ENCODE measurements around the gene C1orf21.

C1orf21 gene

DNA sequence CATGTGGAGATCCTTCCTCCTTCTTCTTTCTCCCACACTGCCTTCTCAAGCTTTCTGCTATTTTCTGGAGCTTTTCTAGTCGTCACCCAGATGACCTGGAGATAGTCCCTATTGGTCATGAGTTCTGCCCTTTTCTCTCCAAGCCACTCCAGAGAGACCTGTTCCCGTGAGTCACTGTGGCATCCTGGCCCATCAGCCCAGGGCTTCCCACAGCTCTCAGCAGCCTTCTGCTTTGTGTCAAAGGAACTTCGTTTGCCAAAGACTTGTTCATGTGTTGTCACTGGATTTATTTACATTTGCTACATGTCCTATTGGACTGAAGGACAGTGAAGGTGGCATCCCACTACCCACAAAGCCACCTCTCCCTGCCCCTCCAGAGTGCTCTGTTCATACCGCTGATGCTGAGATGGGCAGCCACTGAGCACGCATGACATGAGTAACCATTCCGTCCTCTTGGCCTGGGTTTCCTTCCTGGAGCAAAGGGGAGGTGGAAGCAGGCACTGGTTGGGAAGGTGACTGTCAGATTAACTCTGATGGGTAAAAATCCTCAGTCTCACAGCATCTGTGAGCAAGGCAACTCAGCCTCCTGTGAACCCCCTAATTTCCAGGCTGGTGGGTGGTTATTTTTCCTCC is 248.6 kb downstream of the C1orf21 start:
- no peak for DNase-seq

DNA sequence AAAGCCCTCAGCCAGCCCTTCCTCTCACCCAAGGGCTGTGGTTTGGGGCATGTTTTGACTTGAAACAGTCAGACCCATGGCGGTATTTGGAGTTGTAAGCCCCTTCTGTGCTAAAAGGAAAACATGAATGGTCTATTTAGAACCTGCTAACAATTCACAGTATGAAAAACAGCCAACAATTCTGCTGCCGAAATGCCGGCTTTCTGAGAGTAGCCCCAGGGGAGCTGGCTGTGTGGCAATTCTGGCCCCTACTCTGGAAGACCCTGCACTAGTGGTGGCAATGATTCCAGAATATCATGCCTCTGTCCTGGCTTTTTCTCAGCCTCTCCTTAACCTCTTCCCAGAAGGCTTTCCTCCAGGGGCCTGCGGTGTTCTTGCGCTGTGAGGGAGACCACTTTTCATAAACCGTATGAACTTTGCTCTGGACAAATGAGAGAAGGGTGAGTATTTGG is 249.2 kb downstream of the C1orf21 start:
- no peak for DNase-seq

DNA sequence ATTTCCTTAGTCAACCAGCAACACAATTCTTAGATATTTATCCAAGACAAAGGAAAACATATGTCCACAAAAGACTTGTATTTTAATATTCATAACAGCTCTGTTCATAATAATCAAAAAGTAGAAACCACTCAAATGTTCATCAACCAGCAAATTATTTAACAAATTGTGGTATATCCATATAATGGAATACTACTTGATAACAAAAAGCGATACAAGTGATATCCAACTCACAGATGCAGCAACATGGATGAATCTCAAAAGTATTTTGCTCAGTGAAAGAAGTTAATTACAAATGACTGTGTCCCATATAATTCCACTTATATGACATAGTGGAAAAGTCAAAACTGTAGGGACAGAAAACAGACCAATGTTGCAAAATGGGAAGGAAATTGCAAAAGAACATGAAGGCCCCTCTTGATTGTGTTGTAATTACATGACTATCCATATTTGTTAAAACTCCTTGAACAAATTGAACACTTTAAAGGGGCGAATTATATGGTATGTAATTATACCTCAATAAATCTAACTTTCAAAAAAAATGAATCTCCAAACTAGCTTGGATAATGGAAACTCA is 250.9 kb downstream of the C1orf21 start:
- no peak for DNase-seq

DNA sequence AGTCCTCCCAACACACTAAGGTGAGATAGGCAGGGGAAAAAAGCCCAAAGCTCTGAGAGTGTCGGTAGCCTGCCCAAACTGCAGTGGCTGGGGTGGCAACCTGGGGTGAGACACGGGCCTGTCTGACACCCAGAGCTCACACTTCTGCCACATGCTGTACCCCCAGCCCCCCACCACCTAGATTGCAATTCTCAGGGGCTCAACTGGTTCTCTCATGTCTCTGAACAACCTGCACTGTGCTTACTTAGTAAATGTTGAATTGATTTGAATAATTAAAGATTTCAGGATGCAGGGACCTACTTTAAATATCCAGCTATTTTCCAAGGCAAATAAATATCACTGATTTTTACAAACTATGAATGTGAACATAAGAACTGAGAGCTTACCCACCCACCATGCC is 252.4 kb downstream of the C1orf21 start:
- no peak for DNase-seq

DNA sequence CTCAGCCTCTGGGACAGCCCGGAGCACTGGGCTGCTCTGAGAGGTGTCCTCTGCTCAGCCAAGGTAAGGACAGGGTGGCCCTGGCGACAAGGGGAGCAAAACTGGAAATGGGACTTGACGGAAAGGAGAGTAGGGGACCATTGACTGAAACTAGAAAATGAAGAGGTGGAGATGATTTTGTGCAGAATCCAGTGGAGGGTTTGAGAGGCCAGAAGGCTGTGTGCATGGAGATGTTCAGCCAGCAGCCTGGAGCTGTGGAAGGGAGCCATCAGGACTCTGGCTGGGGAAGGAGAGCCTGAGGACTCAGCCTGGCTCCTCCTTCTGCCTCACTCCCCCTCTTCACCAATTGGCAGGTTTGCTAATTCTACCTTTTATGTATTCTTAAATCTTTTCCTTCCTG is 253.7 kb downstream of the C1orf21 start:
- no peak for DNase-seq

DNA sequence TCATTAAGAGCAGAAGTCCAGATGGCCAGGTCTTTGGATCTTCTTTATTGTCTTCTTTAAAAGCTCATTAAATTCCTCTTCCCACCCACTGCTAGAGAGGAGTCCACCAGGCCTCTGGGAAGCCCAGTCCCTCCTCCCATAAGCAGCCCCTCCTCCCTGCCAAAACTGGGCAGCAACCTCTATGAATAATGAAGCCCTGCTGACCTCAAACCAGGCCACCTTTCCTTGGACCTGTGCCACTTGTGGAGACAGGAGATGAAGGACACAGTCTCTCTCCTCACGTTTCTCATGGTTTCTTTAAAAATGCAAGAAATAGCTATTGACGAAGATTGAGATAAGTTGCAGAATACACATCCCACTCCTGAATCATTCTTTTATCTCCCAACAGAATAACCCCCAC is 255.1 kb downstream of the C1orf21 start:
- DNase-seq: no peak

DNA sequence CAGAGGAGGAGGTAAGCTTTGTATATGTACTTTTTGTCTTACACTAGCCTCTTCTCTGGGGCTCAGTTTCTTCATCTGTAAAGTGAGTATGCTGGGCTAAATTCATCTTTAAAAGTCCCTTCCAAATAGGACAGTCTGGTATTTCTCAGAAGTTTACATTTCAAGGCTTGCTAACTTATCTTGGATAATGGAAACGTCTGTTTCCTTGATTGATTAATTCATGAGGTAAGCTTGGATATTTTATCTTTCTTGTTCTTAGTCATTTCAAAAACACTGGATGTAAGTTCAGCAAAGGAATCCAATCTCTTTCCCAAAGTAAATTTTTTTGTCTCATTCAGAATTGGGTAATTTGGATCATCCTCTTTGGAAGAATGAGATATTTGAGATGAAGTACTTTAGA is 256.8 kb downstream of the C1orf21 start:
- no peak for DNase-seq

GRCh38 chr1:184644771-184645170 is 257.9 kb downstream of the C1orf21 start:
- no peak for DNase-seq

- DNase-seq: no peak
Measured at GRCh38 chr1:184646178-184646701, 259.4 kb downstream of the C1orf21 start.

GRCh38 chr1:184646824-184647223 is 260.0 kb downstream of the C1orf21 start:
- no peak for DNase-seq

GRCh38 chr1:184647471-184647870 is 260.6 kb downstream of the C1orf21 start:
- DNase-seq: no peak

DNA sequence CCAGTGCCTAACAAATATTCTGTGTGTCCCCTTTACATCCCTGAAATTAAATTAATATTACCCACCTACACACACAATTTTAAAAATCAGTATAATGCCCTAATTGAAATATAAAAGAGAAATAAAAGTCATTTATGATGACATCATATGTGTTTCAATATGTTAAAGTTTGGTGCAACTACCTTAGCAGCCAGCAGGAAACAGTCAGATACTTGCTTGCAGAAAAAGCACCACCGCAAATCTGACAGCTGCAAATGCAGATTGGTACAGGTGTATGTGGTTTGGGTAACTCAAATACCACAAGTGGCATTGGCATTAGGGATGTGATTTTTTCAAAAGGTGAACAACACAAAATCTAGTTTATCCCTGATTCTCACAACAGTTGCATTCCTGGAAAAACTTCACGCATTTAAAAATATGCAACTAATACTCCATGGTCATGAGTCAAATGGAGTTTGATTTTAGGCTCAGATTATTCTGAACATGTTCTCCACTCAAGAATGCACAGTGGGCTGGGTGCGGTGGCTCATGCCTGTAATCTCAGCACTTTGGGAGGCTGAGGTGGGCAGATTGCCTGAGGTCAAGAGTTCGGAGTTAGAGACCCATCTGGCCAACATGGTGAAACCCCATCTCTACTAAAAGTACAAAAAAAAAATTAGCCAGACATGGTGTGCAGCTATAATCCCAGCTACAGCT is 261.5 kb downstream of the C1orf21 start:
- DNase-seq: no peak

GRCh38 chr1:184648856-184649201 is 262.0 kb downstream of the C1orf21 start:
- no peak for DNase-seq

- DNase-seq: no peak
Measured at GRCh38 chr1:184649451-184649888, 262.6 kb downstream of the C1orf21 start.

GRCh38 chr1:184650177-184650866 is 263.5 kb downstream of the C1orf21 start:
- DNase-seq: no peak

- DNase-seq: no peak
Measured at GRCh38 chr1:184655185-184655584, 268.4 kb downstream of the C1orf21 start.

DNA sequence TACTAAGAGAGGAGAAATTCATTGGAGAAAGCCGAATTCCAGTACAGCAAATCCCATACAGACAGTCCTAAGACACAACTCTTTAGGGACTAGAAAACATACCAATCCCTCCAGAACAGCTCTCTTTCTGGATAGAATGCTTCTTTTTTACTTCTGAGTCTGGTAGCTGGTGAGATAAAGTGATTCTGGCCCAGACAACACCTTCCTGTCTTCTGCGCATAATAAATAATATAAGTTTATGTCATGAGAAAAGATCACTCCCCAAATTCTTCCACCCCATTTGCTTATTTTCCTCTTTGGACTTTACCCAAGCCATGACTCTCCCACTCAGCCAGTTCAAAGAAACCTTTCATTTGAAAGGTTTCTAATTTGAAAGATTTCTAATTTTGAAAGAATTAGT is 269.4 kb downstream of the C1orf21 start:
- no peak for DNase-seq

DNA sequence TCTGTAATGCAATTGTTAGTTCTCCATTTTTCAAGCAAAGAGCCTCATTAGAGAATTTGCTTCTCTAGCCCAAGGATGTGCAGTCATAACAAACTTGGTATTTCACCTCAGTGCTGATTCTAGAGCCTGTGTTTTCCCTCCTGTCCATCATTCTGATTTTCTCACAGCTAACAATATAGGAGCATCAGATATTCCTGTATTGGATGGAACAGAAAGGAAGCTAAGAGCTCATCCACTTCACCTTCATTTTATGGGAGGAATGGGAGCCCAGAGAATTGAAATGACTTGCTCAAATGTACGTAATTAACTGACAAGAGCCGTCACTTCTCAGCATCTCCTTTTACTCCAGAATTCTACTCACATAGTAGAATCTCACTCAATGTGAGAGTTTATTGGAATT is 271.2 kb downstream of the C1orf21 start:
- DNase-seq: no peak

- DNase-seq: no peak
Measured at GRCh38 chr1:184660462-184661191, 273.8 kb downstream of the C1orf21 start.

DNA sequence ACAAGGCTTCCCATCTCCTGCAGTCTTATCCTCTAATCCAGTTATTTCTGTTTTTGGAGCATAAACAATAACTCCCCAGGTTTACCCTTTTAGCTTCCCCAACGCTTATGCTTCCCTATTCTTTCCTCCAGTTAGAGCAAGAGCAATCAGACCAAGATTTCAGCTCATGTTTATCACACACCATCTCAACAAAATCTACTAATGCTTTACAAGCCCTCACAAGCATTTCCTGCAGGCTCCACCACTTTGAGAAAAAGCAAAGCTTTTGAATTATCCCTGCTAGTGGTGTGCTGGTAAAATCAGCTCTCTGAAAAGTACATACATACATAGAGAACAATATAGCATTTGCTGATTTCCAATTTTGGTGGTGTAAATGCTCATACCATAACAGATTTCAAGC is 275.0 kb downstream of the C1orf21 start:
- no peak for DNase-seq

DNA sequence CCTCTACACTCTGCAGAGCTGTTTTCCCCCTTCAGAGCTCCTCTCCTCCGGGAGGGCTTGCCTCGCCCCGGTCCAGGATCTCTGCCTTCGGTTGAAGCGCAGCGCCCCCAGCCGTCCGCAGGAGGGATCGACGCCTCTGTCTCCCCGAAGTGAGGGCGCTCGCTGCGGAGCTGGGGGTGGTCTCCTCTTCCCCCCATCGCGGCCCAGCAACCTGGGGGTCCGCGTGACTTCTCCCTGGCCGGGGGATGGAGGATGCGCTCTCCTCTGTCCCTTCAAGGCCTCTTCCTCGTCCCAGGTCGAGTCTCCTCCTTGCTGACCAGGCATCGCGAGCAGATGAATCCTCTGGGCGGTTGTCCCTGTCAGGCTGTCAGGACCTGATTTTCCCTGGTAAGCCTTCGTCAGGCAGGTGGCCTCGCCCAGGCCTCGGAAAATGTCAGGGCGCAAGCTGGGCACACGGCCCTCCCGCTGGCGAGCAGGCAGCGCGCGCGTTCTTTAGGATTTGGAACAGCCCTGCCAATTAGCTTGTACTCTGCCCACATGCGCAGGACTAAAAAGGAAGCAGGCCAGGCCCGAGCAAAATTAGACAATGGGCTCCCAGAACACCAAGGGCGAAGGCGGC is 277.3 kb downstream of the C1orf21 start:
- DNase-seq: no peak

DNA sequence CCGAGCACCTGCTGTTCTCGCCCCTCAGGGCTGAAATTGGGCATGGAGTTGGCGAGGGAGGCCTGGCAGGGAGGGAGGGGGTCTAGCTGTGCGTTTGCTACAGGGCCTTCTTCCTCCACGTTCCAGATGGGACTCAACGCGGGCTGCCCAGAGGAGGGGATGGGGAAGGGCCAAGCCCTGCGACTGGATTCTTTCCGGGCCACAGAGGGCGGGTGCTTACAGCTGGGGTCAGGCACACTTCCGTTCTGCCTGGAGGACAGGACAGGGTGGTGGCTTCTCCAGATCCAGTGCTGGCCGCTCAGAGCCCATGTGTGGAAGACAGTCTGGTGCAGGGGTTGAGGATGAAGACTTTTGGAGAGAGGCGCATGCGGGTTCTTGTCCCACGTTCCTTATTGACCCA is 277.8 kb downstream of the C1orf21 start:
- no peak for DNase-seq

Measured in stimulated activated naive CD4-positive, alpha-beta T cell treated with Interleukin-2 at 50 U/mL for 16 hours (primary cell).